Measurements from ENCODE around the gene HABP2.

Gene HABP2

GRCh38 chr10:113519681-113520115 lies 33.2 kb upstream of the HABP2 start:
- H3K79me2 ChIP-seq (ENCODE audit: insufficient read depth, low read depth) = no peaks in the 10 kb centered on the region
- no peak overlapping the region for H2AFZ ChIP-seq (ENCODE audit: low read depth)
- H4K20me1 ChIP-seq (ENCODE audit: insufficient read depth) = no peaks in the 10 kb centered on the region
- H3K9ac ChIP-seq = no peak overlapping the region
- H3K36me3 ChIP-seq (ENCODE audit: insufficient read depth) = no peaks in the 10 kb centered on the region
- no peak overlapping the region for H3K4me2 ChIP-seq
- no peaks in the 10 kb centered on the region for H3K4me1 ChIP-seq (ENCODE audit: low read depth, poor library complexity, severe bottlenecking)
- H3K27ac ChIP-seq = no peak overlapping the region
- no peak overlapping the region for H3K4me3 ChIP-seq (IDR thresholded peaks at IDR 0.05; ENCODE audit: insufficient read depth, low read depth, low read length)
- no peaks in the 10 kb centered on the region for H3K27me3 ChIP-seq (ENCODE audit: insufficient read depth, low read depth)
- no peak for TF ChIP-seq CTCF (conservative IDR thresholded peaks at IDR 0.05; ENCODE audit: low read depth, low read length)

- no peak overlapping the region for H3K4me2 ChIP-seq
- no peak overlapping the region for H3K27ac ChIP-seq
- no peak for TF ChIP-seq CTCF (conservative IDR thresholded peaks at IDR 0.05; ENCODE audit: low read depth, low read length)
- no peaks in the 10 kb centered on the region for H3K4me1 ChIP-seq (ENCODE audit: low read depth, poor library complexity, severe bottlenecking)
- H2AFZ ChIP-seq (ENCODE audit: low read depth) = no peak overlapping the region
- no peaks in the 10 kb centered on the region for H4K20me1 ChIP-seq (ENCODE audit: insufficient read depth)
- H3K36me3 ChIP-seq (ENCODE audit: insufficient read depth) = no peaks in the 10 kb centered on the region
- no peak overlapping the region for H3K4me3 ChIP-seq (IDR thresholded peaks at IDR 0.05; ENCODE audit: insufficient read depth, low read depth, low read length)
- no peaks in the 10 kb centered on the region for H3K27me3 ChIP-seq (ENCODE audit: insufficient read depth, low read depth)
- no peaks in the 10 kb centered on the region for H3K79me2 ChIP-seq (ENCODE audit: insufficient read depth, low read depth)
- no peak overlapping the region for H3K9ac ChIP-seq
These were observed 32.6 kb upstream of the HABP2 start for GRCh38 chr10:113520261-113520660.

GRCh38 chr10:113520690-113521474 lies 32.0 kb upstream of the HABP2 start:
- no peaks in the 10 kb centered on the region for H4K20me1 ChIP-seq (ENCODE audit: insufficient read depth)
- no peak overlapping the region for H3K4me3 ChIP-seq (IDR thresholded peaks at IDR 0.05; ENCODE audit: insufficient read depth, low read depth, low read length)
- TF ChIP-seq CTCF (conservative IDR thresholded peaks at IDR 0.05; ENCODE audit: low read depth, low read length) = peak; percentile 93
- H3K27me3 ChIP-seq (ENCODE audit: insufficient read depth, low read depth) = no peaks in the 10 kb centered on the region
- H3K36me3 ChIP-seq (ENCODE audit: insufficient read depth) = no peaks in the 10 kb centered on the region
- no peak overlapping the region for H3K27ac ChIP-seq
- H3K4me2 ChIP-seq = no peak overlapping the region
- no peaks in the 10 kb centered on the region for H3K4me1 ChIP-seq (ENCODE audit: low read depth, poor library complexity, severe bottlenecking)
- no peak overlapping the region for H3K9ac ChIP-seq
- H3K79me2 ChIP-seq (ENCODE audit: insufficient read depth, low read depth) = no peaks in the 10 kb centered on the region
- H2AFZ ChIP-seq (ENCODE audit: low read depth) = no peak overlapping the region

GRCh38 chr10:113521475-113521795 lies 31.4 kb upstream of the HABP2 start:
- Histone ChIP-seq H4K20me1 (ENCODE audit: insufficient read depth) (no peaks in the 10 kb centered on the region), H3K36me3 (ENCODE audit: insufficient read depth) (no peaks in the 10 kb centered on the region), H3K4me2 (no peak overlapping the region), H3K9ac (no peak overlapping the region), H3K79me2 (ENCODE audit: insufficient read depth, low read depth) (no peaks in the 10 kb centered on the region), H3K27ac (no peak overlapping the region), H3K4me3 (IDR thresholded peaks at IDR 0.05; ENCODE audit: insufficient read depth, low read depth, low read length) (no peak overlapping the region), H2AFZ (ENCODE audit: low read depth) (no peak overlapping the region), H3K4me1 (ENCODE audit: low read depth, poor library complexity, severe bottlenecking) (no peaks in the 10 kb centered on the region), H3K27me3 (ENCODE audit: insufficient read depth, low read depth) (no peaks in the 10 kb centered on the region)
- peak; percentile 51; the same call in 1 of the 2 replicates for TF ChIP-seq CTCF (conservative IDR thresholded peaks at IDR 0.05; ENCODE audit: low read depth, low read length)
